ENCODE measurements around the gene ARHGAP24. TPM values are rescaled to one million over a fixed set of nuclear protein-coding genes. Genes with fewer than 3 reads are reported as not detected.

Gene ARHGAP24
- total RNA-seq, 1 experiment from 2014 or later: 17.4 TPM

DNA sequence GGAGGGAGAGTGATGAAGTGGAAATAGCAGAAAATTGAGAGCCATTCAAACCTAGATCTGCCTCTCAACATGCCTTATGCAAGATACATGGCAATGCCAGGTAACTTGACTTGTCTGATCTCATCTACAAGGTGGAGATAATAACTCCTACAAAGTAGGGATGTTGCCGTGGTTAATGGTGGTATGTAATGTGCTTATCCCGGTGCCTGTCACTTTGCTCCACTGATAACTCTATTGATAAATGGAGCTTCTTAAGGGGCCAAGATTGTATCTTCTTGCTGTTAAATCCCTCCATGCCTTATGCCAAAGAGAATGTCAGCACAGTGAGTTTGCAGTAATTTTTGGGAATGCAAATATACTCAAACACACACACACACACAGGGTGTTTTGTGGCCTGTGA, 529.1 kb downstream of the ARHGAP24 start:
- in situ Hi-C loops (cut with HindIII; ENCODE audit: low pct_unique_long_range_greater_than_20kb, low sequenced_read_pairs): no loop called here
- POLR2A ChIA-PET: no interaction called here
- no TSS peak for BruUV-seq (replicated peaks)
- Histone ChIP-seq H3K27me3 (ENCODE audit: control insufficient read depth, insufficient read depth, low read length) (no peaks in the 10 kb centered on the region), H3K27ac (ENCODE audit: low read length) (no peak overlapping the region), H3K36me3 (ENCODE audit: control insufficient read depth, insufficient read depth, low read length) (no peaks in the 10 kb centered on the region), H3K4me3 (ENCODE audit: low read depth in 2 of 2, low read length in 2 of 2) (no peak overlapping the region), H3K4me1 (ENCODE audit: control insufficient read depth, insufficient read depth, low read length) (no peaks in the 10 kb centered on the region), H3K9me3 (ENCODE audit: control insufficient read depth, insufficient read depth, low read depth, low read length) (no peaks in the 10 kb centered on the region)
- intact Hi-C loops (cut with micrococcal nuclease; ENCODE audit: unreplicated experiment): no loop called here
- CTCF ChIA-PET: no interaction called here
- ATAC-seq (no peak), DNase-seq (ENCODE audit: low read depth, low spot score) (no peak)
- no peak for TF ChIP-seq POLR2AphosphoS5 (IDR thresholded peaks at IDR 0.05; ENCODE audit: low read depth, low read length)

DNA sequence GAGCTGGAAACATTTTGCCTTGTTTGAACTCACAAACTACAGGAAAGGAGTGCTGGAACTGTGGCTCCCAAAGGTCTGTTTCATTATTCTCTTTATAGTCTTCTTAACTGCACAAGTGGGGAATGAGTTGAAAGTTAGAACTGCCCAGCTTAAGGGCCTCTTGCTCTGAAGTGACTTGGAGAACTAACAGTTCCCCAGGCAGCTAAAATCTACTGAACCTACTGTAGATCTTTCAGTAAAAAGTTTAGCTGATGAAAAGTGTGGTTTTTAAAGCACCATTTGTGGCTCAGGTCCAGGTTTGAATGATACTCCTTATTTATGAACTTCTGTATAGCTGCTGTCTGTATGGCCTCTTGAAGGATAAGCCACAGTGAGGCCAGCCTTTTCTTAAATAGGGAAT, 531.1 kb downstream of the ARHGAP24 start:
- intact Hi-C loops (cut with micrococcal nuclease; ENCODE audit: unreplicated experiment) (no loop called here), in situ Hi-C loops (cut with HindIII; ENCODE audit: low pct_unique_long_range_greater_than_20kb, low sequenced_read_pairs) (no loop called here)
- no peak overlapping the region for H3K27ac ChIP-seq (ENCODE audit: low read length)
- H3K4me1 ChIP-seq (ENCODE audit: control insufficient read depth, insufficient read depth, low read length): no peaks in the 10 kb centered on the region
- no peaks in the 10 kb centered on the region for H3K36me3 ChIP-seq (ENCODE audit: control insufficient read depth, insufficient read depth, low read length)
- DNase-seq (ENCODE audit: low read depth, low spot score) (no peak), ATAC-seq (no peak)
- no peaks in the 10 kb centered on the region for H3K9me3 ChIP-seq (ENCODE audit: control insufficient read depth, insufficient read depth, low read depth, low read length)
- no peak overlapping the region for H3K4me3 ChIP-seq (ENCODE audit: low read depth in 2 of 2, low read length in 2 of 2)
- no peak for TF ChIP-seq TCF7L2 (IDR thresholded peaks at IDR 0.05; ENCODE audit: low read depth, low read length)
- TF ChIP-seq POLR2AphosphoS5 (IDR thresholded peaks at IDR 0.05; ENCODE audit: low read depth, low read length): no peak
- TF ChIP-seq, protein P1, sequence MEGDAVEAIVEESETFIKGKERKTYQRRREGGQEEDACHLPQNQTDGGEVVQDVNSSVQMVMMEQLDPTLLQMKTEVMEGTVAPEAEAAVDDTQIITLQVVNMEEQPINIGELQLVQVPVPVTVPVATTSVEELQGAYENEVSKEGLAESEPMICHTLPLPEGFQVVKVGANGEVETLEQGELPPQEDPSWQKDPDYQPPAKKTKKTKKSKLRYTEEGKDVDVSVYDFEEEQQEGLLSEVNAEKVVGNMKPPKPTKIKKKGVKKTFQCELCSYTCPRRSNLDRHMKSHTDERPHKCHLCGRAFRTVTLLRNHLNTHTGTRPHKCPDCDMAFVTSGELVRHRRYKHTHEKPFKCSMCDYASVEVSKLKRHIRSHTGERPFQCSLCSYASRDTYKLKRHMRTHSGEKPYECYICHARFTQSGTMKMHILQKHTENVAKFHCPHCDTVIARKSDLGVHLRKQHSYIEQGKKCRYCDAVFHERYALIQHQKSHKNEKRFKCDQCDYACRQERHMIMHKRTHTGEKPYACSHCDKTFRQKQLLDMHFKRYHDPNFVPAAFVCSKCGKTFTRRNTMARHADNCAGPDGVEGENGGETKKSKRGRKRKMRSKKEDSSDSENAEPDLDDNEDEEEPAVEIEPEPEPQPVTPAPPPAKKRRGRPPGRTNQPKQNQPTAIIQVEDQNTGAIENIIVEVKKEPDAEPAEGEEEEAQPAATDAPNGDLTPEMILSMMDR (IDR thresholded peaks at IDR 0.05): no peak
- TF ChIP-seq, protein P2, sequence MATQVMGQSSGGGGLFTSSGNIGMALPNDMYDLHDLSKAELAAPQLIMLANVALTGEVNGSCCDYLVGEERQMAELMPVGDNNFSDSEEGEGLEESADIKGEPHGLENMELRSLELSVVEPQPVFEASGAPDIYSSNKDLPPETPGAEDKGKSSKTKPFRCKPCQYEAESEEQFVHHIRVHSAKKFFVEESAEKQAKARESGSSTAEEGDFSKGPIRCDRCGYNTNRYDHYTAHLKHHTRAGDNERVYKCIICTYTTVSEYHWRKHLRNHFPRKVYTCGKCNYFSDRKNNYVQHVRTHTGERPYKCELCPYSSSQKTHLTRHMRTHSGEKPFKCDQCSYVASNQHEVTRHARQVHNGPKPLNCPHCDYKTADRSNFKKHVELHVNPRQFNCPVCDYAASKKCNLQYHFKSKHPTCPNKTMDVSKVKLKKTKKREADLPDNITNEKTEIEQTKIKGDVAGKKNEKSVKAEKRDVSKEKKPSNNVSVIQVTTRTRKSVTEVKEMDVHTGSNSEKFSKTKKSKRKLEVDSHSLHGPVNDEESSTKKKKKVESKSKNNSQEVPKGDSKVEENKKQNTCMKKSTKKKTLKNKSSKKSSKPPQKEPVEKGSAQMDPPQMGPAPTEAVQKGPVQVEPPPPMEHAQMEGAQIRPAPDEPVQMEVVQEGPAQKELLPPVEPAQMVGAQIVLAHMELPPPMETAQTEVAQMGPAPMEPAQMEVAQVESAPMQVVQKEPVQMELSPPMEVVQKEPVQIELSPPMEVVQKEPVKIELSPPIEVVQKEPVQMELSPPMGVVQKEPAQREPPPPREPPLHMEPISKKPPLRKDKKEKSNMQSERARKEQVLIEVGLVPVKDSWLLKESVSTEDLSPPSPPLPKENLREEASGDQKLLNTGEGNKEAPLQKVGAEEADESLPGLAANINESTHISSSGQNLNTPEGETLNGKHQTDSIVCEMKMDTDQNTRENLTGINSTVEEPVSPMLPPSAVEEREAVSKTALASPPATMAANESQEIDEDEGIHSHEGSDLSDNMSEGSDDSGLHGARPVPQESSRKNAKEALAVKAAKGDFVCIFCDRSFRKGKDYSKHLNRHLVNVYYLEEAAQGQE (IDR thresholded peaks at IDR 0.05; ENCODE audit: insufficient read depth in 1 of 2, low read depth in 2 of 2, low read length in 1 of 2): no peak
- TF ChIP-seq SIN3A (IDR thresholded peaks at IDR 0.05; ENCODE audit: borderline replicate concordance, insufficient read depth, low read depth, low read length): no peak
- BruUV-seq (replicated peaks): no TSS peak
- POLR2A ChIA-PET: no interaction called here
- no peaks in the 10 kb centered on the region for H3K27me3 ChIP-seq (ENCODE audit: control insufficient read depth, insufficient read depth, low read length)
- CTCF ChIA-PET: no interaction called here

DNA sequence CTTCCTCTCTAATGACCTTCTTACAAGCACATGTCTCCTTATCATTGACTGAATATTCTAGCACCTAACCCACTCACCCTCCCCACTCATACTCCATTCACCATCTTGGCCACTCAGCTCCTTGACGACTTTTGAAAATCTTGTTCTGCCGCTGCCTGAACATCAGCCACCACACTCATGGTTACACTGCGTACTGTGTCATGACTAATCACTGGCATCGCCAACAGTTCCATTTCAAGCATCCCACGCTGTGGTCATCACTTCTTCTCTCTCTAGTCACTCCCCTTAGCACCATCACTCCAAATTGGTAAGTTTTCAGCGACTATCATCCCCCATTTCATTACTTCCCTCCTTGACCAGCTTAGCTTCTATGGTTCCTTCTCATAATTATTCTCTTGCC, 532.1 kb downstream of the ARHGAP24 start:
- TF ChIP-seq TCF7L2 (IDR thresholded peaks at IDR 0.05; ENCODE audit: low read depth, low read length): no peak
- TF ChIP-seq, protein P2 (IDR thresholded peaks at IDR 0.05; ENCODE audit: insufficient read depth in 1 of 2, low read depth in 2 of 2, low read length in 1 of 2): no peak
- TF ChIP-seq, protein P1 (IDR thresholded peaks at IDR 0.05): no peak
- no peak for TF ChIP-seq POLR2AphosphoS5 (IDR thresholded peaks at IDR 0.05; ENCODE audit: low read depth, low read length)
- no peak for TF ChIP-seq SIN3A (IDR thresholded peaks at IDR 0.05; ENCODE audit: borderline replicate concordance, insufficient read depth, low read depth, low read length)
- Histone ChIP-seq H3K36me3 (ENCODE audit: control insufficient read depth, insufficient read depth, low read length) (no peaks in the 10 kb centered on the region), H3K4me1 (ENCODE audit: control insufficient read depth, insufficient read depth, low read length) (no peaks in the 10 kb centered on the region), H3K9me3 (ENCODE audit: control insufficient read depth, insufficient read depth, low read depth, low read length) (no peaks in the 10 kb centered on the region), H3K27ac (ENCODE audit: low read length) (no peak overlapping the region), H3K27me3 (ENCODE audit: control insufficient read depth, insufficient read depth, low read length) (no peaks in the 10 kb centered on the region), H3K4me3 (ENCODE audit: low read depth in 2 of 2, low read length in 2 of 2) (no peak overlapping the region)
- intact Hi-C loops (cut with micrococcal nuclease; ENCODE audit: unreplicated experiment) (no loop called here), in situ Hi-C loops (cut with HindIII; ENCODE audit: low pct_unique_long_range_greater_than_20kb, low sequenced_read_pairs) (no loop called here)
- no TSS peak for BruUV-seq (replicated peaks)
- no peak for DNase-seq (ENCODE audit: low read depth, low spot score)
- ChIA-PET POLR2A (no interaction called here), CTCF (no interaction called here)
- no peak for ATAC-seq
